Ovary (tissue), 3 donors: ENCODE measurements around the gene CHAF1A.

ENCODE experiments used
- EP300 ChIP-seq: sonication (generic); formaldehyde crosslinking; IDR thresholded peaks from one replicate; pipeline ENCODE4 v1.6.1; 2017; ENCODE audit warnings: antibody characterized with exemption
- POLR2A ChIP-seq: fragments of 450-650 bp; IDR thresholded peaks from one replicate; pipeline ENCODE4 v1.6.1; 2017; ENCODE audit warnings: antibody characterized with exemption, mild to moderate bottlenecking, moderate library complexity
- TF ChIP-seq, protein P1 (sequence below), 3 donors: fragments of 450-650 bp in 2 of 3; fragments of 200-600 bp in 1 of 3; IDR thresholded peaks; one replicate each; pipeline versions ENCODE4 v1.5.1 to v1.8.0; 2016 to 2022; ENCODE audit warnings: antibody characterized with exemption in 3 of 3, mild to moderate bottlenecking in 1 of 3
- donor health status: DM: no; HTN: no; CAD: no.

DNA sequence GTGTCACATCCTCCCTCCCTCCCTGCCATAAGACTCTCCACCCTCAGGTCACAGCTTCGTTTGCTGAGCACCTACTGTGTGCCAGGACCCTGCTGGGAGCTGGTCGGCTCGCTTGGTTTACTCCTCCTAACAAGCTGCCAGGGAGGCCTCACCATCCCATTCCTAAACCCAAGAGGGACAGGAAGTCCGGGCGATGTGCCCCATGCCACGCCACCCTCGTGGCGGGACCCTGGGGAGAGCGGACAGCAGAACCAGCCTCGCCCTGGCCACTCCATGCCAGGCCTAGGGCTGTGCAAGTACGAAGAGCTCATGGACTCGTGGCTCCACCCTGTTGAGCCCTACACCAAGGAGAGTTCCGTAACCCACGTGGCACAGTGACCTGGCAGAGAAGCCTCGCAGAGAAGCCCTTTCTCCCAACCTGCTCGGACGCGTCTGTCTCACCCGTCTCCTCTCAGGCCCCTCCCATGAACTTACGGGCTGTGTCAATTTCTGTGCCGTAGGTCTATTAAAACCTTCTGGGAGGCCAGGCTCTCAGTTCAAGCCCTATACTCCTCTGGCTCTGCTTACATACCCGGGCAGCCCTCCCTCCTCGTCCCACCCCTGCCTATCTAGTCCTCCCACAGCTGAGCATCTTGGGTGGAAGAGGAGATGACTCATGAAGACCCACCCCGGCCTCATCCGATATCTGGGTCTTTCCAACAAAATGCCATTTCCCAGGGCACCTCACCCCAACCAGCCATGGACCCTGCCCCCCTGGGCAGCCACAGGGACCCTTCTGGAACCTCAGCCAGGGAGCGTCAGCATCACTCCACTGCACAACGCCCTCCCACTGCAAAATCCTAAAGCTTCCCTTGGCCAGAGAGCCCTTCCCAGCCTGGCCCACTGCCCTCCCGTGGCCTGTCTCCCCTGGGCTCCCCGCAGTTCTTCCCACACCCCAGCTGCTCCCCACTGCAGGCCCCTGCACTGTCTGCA, 52.6 kb downstream of the CHAF1A start:
- TF ChIP-seq, protein P1, sequence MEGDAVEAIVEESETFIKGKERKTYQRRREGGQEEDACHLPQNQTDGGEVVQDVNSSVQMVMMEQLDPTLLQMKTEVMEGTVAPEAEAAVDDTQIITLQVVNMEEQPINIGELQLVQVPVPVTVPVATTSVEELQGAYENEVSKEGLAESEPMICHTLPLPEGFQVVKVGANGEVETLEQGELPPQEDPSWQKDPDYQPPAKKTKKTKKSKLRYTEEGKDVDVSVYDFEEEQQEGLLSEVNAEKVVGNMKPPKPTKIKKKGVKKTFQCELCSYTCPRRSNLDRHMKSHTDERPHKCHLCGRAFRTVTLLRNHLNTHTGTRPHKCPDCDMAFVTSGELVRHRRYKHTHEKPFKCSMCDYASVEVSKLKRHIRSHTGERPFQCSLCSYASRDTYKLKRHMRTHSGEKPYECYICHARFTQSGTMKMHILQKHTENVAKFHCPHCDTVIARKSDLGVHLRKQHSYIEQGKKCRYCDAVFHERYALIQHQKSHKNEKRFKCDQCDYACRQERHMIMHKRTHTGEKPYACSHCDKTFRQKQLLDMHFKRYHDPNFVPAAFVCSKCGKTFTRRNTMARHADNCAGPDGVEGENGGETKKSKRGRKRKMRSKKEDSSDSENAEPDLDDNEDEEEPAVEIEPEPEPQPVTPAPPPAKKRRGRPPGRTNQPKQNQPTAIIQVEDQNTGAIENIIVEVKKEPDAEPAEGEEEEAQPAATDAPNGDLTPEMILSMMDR (IDR thresholded peaks at IDR 0.05): no peak
- TF ChIP-seq EP300: no peak
- no peak for TF ChIP-seq POLR2A
